GM12891 (cell line): ENCODE results near the gene FBL.
"Not testable (repeated sequence)": the region's sequence is repeated elsewhere in the genome, so short reads cannot be mapped to it uniquely, and the experiment has no call there.

ENCODE experiments used
- POLR2A ChIP-seq: IDR thresholded peaks from 2 replicates; pipeline ENCODE4 v1.6.1; 2011; ENCODE audit warnings: low read depth, low read length, control low read depth
- POLR2AphosphoS5 ChIP-seq: IDR thresholded peaks from 2 replicates; pipeline ENCODE4 v1.6.1; 2011; ENCODE audit warnings: low read depth, low read length, control low read depth
- POU2F2 ChIP-seq: IDR thresholded peaks from 2 replicates; pipeline ENCODE4 v1.6.1; 2011; ENCODE audit warnings: low read depth, mild to moderate bottlenecking, control low read depth, low read length, moderate library complexity
- SPI1 ChIP-seq: IDR thresholded peaks from 2 replicates; pipeline ENCODE4 v1.6.1; 2011; ENCODE audit warnings: low read depth, low read length, control low read depth
- TAF1 ChIP-seq: IDR thresholded peaks from 2 replicates; pipeline ENCODE4 v1.6.1; 2011; ENCODE audit warnings: low read depth, low read length, control low read depth

GRCh38 chr19:39877982-39878381 lies 31.8 kb upstream of the FBL start:
- TF ChIP-seq POLR2A, POLR2AphosphoS5, POU2F2, TAF1, SPI1: not testable (repeated sequence)
